ENCODE data around the gene GPHN. TPM values are rescaled to one million over a fixed set of nuclear protein-coding genes. Genes with fewer than 3 reads are reported as not detected.
A peak's percentile ranks its signal among the peaks of the same experiment; 100 is the strongest.
"Not testable (repeated sequence)": the region's sequence is repeated elsewhere in the genome, so short reads cannot be mapped to it uniquely, and the experiment has no call there.

GPHN gene
- total RNA-seq, 1 donor from 2014 or later = 8.8 TPM

- DNase-seq = no peak
Observed at GRCh38 chr14:66677780-66678179, 169.8 kb downstream of the GPHN start.

- DNase-seq = no peak
Observed at GRCh38 chr14:66680216-66680615, 172.3 kb downstream of the GPHN start.

- DNase-seq = no peak
Observed at GRCh38 chr14:66696326-66696725, 188.4 kb downstream of the GPHN start.

- no peak for DNase-seq
Observed at GRCh38 chr14:66698503-66698902, 190.6 kb downstream of the GPHN start.

- no peak for DNase-seq
Observed at GRCh38 chr14:66701813-66702212, 193.9 kb downstream of the GPHN start.

- DNase-seq = no peak
Observed at GRCh38 chr14:66708267-66708666, 200.3 kb downstream of the GPHN start.

- DNase-seq = peak; percentile 52
Observed at GRCh38 chr14:66709291-66709690, 201.3 kb downstream of the GPHN start.

GRCh38 chr14:66714291-66714690 is 206.3 kb downstream of the GPHN start:
- DNase-seq = not testable (repeated sequence)

- DNase-seq = not testable (repeated sequence)
Observed at GRCh38 chr14:66715313-66715712, 207.4 kb downstream of the GPHN start.

- DNase-seq = no peak
Observed at GRCh38 chr14:66716227-66716626, 208.3 kb downstream of the GPHN start.

GRCh38 chr14:66717561-66718140 is 209.7 kb downstream of the GPHN start:
- DNase-seq = no peak

GRCh38 chr14:66724996-66725395 is 217.0 kb downstream of the GPHN start:
- DNase-seq = no peak

GRCh38 chr14:66731298-66731697 is 223.4 kb downstream of the GPHN start:
- not testable (repeated sequence) for DNase-seq

- no peak for DNase-seq
Observed at GRCh38 chr14:66735853-66736252, 227.9 kb downstream of the GPHN start.

GRCh38 chr14:66739826-66740225 is 231.9 kb downstream of the GPHN start:
- no peak for DNase-seq

- no peak for DNase-seq
Observed at GRCh38 chr14:66745078-66745477, 237.1 kb downstream of the GPHN start.

- peak; percentile 73 for DNase-seq
Observed at GRCh38 chr14:66746316-66747006, 238.5 kb downstream of the GPHN start.

GRCh38 chr14:66752109-66752508 is 244.2 kb downstream of the GPHN start:
- DNase-seq = peak; percentile 14

- no peak for DNase-seq
Observed at GRCh38 chr14:66758031-66758613, 250.2 kb downstream of the GPHN start.

GRCh38 chr14:66772146-66772545 is 264.2 kb downstream of the GPHN start:
- no peak for DNase-seq

GRCh38 chr14:66782853-66783252 is 274.9 kb downstream of the GPHN start:
- DNase-seq = no peak

GRCh38 chr14:66790101-66790500 is 282.2 kb downstream of the GPHN start:
- DNase-seq = no peak

GRCh38 chr14:66802962-66803361 is 295.0 kb downstream of the GPHN start:
- DNase-seq = peak; percentile 2

- DNase-seq = peak; percentile 65
Observed at GRCh38 chr14:66804141-66804540, 296.2 kb downstream of the GPHN start.
